Endothelial cell of umbilical vein (primary cell): Measurements from ENCODE around the gene TMEM52B. TPM values are rescaled to one million over a fixed set of nuclear protein-coding genes. Genes with fewer than 3 reads are reported as not detected.

Source experiments
- BruUV-seq: library from RNA; stranded (reverse); fragments of 400-500 nt; replicated peaks from 2 replicates; lab custom pipeline; 2021; lab: Mats Ljungman, UMichigan
- CTCF ChIA-PET: fragments of 300-600, 350-600 bp; sonication (Branson Sonifier 250); formaldehyde crosslinking; loops from one replicate; lab custom pipeline; 2021; ENCODE audit warnings: antibody characterized with exemption, inconsistent platforms; lab: Charles Lee
- POLR2A ChIA-PET: fragments of 300-600, 350-600 bp; sonication (Branson Sonifier 250); formaldehyde crosslinking; loops from one replicate; lab custom pipeline; 2021; ENCODE audit warnings: antibody characterized with exemption, inconsistent platforms; lab: Charles Lee
- DNase-seq: peaks from one replicate; pipeline ENCODE4 v3.0.0-alpha.2; 2011; ENCODE audit warnings: low read depth, low spot score
- FAIRE-seq: peaks from 2 replicates; lab custom pipeline; 2011; peaks lifted over from hg19 to GRCh38; lab: Jason Lieb, UNC
- H2AFZ ChIP-seq: 2 replicates; pipeline ENCODE4 v1.6.0; 2012; ENCODE audit warnings: low read depth, low read length, control low read depth, inconsistent platforms
- H3K27ac ChIP-seq: 2 replicates; pipeline ENCODE4 v1.5.1; 2011; ENCODE audit warnings: low read depth, mild to moderate bottlenecking, control low read depth, low read length, moderate library complexity; ENCODE audit not compliant: insufficient read depth
- H3K27me3 ChIP-seq, 2 experiments: 2 replicates each; pipeline versions ENCODE4 v1.6.0 to v1.6.1; 2011; ENCODE audit warnings: low read length in 2 of 2, mixed read lengths in 1 of 2; ENCODE audit not compliant: control insufficient read depth in 2 of 2, insufficient read depth in 2 of 2
- H3K36me3 ChIP-seq, 2 experiments: 2 replicates in 1 of 2; 3 replicates in 1 of 2; pipeline ENCODE4 v1.5.1; 2011; ENCODE audit warnings: low read length in 2 of 2, mild to moderate bottlenecking in 1 of 2, moderate library complexity in 1 of 2; ENCODE audit not compliant: control insufficient read depth in 2 of 2, insufficient read depth in 2 of 2; ENCODE audit errors: extremely low read depth in 1 of 2
- H3K4me1 ChIP-seq: 3 replicates; pipeline ENCODE4 v1.5.1; 2011; ENCODE audit warnings: mild to moderate bottlenecking, low read length; ENCODE audit not compliant: control insufficient read depth, insufficient read depth; ENCODE audit errors: extremely low read depth
- H3K4me2 ChIP-seq: 2 replicates; pipeline ENCODE4 v1.6.1; 2011; ENCODE audit warnings: low read length, control low read depth, mixed read lengths; ENCODE audit not compliant: insufficient read depth
- H3K4me3 ChIP-seq, 3 experiments: fragments of 200-600 bp in 1 of 3; sonication (generic), shearing (Covaris generic) in 1 of 3; replicated peaks in 1 of 3; 2 replicates each; pipeline ENCODE4 v1.5.1; 2011 to 2016; ENCODE audit warnings: control low read depth in 3 of 3, low read length in 3 of 3, mild to moderate bottlenecking in 2 of 3, inconsistent platforms in 1 of 3, low read depth in 1 of 3, moderate library complexity in 1 of 3; ENCODE audit not compliant: insufficient read depth in 1 of 3
- H3K79me2 ChIP-seq: 2 replicates; pipeline ENCODE4 v1.6.0; 2012; ENCODE audit warnings: low read length, inconsistent platforms; ENCODE audit not compliant: control insufficient read depth, insufficient read depth
- H3K9ac ChIP-seq: replicated peaks from 2 replicates; pipeline ENCODE3; 2011; ENCODE audit warnings: low read length, control low read depth; ENCODE audit not compliant: insufficient read depth; ENCODE audit errors: extremely low read depth
- H3K9me1 ChIP-seq: replicated peaks from 3 replicates; pipeline ENCODE4 v1.6.0; 2011; ENCODE audit warnings: mild to moderate bottlenecking, low read length; ENCODE audit not compliant: control insufficient read depth, insufficient read depth; ENCODE audit errors: extremely low read depth
- H3K9me3 ChIP-seq: replicated peaks from 2 replicates; pipeline ENCODE4 v1.5.1; 2012; ENCODE audit warnings: low read length, inconsistent platforms; ENCODE audit not compliant: control insufficient read depth, insufficient read depth
- H4K20me1 ChIP-seq: replicated peaks from 2 replicates; pipeline ENCODE3; 2011; ENCODE audit warnings: mild to moderate bottlenecking, low read length; ENCODE audit not compliant: control insufficient read depth, insufficient read depth; ENCODE audit errors: extremely low read depth
- CTCF ChIP-seq, 2 donors: IDR thresholded peaks; 1 replicate in 1 of 2; 2 replicates in 1 of 2; pipeline ENCODE4 v1.5.1; 2011; ENCODE audit warnings: low read length in 2 of 2, mild to moderate bottlenecking in 2 of 2, moderate library complexity in 2 of 2, control low read depth in 1 of 2, inconsistent platforms in 1 of 2, low read depth in 1 of 2; ENCODE audit not compliant: insufficient read depth in 1 of 2; ENCODE audit errors: extremely low read depth in 1 of 2
- EZH2 ChIP-seq: IDR thresholded peaks from 2 replicates; pipeline ENCODE4 v1.6.1; 2012; ENCODE audit warnings: borderline replicate concordance, low read depth, mild to moderate bottlenecking, moderate library complexity, low read length, inconsistent platforms; ENCODE audit not compliant: severe bottlenecking
- FOS ChIP-seq: IDR thresholded peaks from 2 replicates; pipeline ENCODE4 v1.6.1; 2011; ENCODE audit warnings: mild to moderate bottlenecking, low read length, moderate library complexity, borderline replicate concordance; ENCODE audit not compliant: insufficient read depth
- GATA2 ChIP-seq: IDR thresholded peaks from 2 replicates; pipeline ENCODE4 v1.7.0; 2011; ENCODE audit warnings: low read depth, mild to moderate bottlenecking, moderate library complexity, mixed read lengths, low read length; ENCODE audit not compliant: insufficient read length, insufficient read depth
- JUN ChIP-seq: IDR thresholded peaks from 2 replicates; pipeline ENCODE4 v1.6.1; 2011; ENCODE audit warnings: borderline replicate concordance, low read depth; ENCODE audit not compliant: insufficient read length, insufficient read depth
- MAX ChIP-seq: IDR thresholded peaks from 2 replicates; pipeline ENCODE4 v1.6.1; 2011; ENCODE audit not compliant: insufficient read depth, insufficient read length
- MYC ChIP-seq: IDR thresholded peaks from one replicate; pipeline ENCODE4 v1.6.1; 2011; ENCODE audit warnings: mild to moderate bottlenecking, low read depth, low read length
- POLR2A ChIP-seq: IDR thresholded peaks from 2 replicates; pipeline ENCODE4 v1.6.1; 2012; ENCODE audit warnings: low read depth, mild to moderate bottlenecking, control low read depth, low read length
- POLR2AphosphoS5 ChIP-seq: IDR thresholded peaks from 2 replicates; pipeline ENCODE4 v1.6.1; 2012; ENCODE audit warnings: low read depth, mild to moderate bottlenecking, control low read depth, low read length, moderate library complexity; ENCODE audit not compliant: insufficient read depth
- dilution Hi-C: fragments of 300-500 bp; cut with MboI; formaldehyde crosslinking; loops from one replicate; pipeline ENCODE4 v1.15.0; 2019; ENCODE audit warnings: low sequenced_read_pairs; ENCODE audit not compliant: extremely low pct_ligation_motif_present
- intact Hi-C: fragments of 100-400 bp; cut with micrococcal nuclease; formaldehyde crosslinking; loops from one replicate; pipeline ENCODE4 v1.10.0; 2022
- polyA plus RNA-seq, 4 experiments: library from polyadenylated mRNA; depleted of rRNA in 3 of 4; stranded (reverse) in 3 of 4; unstranded in 1 of 4; fragments of >200 nt; gene quantifications; 2 replicates each; pipeline versions ENCODE4 v1.2.1 to v1.2.3, GENCODE V29; 2011 to 2012; ENCODE audit warnings: missing spikeins in 1 of 4
- total RNA-seq: library from RNA; stranded (reverse); gene quantifications from 2 replicates; pipeline ENCODE4 v1.2.3, GENCODE V29; 2021

Gene TMEM52B
- total and polyA plus RNA-seq, 2 donors (not counting 3 experiments of a cell fraction or from before 2014, with no cell fraction given) = 0.24 TPM; not detected in 1

GRCh38 chr12:10132850-10133370 is 45.9 kb upstream of the TMEM52B start:
- Histone ChIP-seq H3K79me2 (no peaks in the 10 kb centered on the region), H3K27me3 (no peaks in the 10 kb centered on the region), H3K4me2 (no peak overlapping the region), H3K9me1 (no peaks in the 10 kb centered on the region), H3K9ac (no peak overlapping the region), H3K9me3 (no peaks in the 10 kb centered on the region), H3K4me1 (no peaks in the 10 kb centered on the region), H4K20me1 (no peaks in the 10 kb centered on the region), H3K27ac (no peak overlapping the region), H3K36me3 (no peaks in the 10 kb centered on the region), H2AFZ (no peak overlapping the region), H3K4me3 (no peak overlapping the region)
- no peak for FAIRE-seq
- TF ChIP-seq CTCF (IDR thresholded peaks at IDR 0.05; ENCODE audit: extremely low read depth in 1 of 2, insufficient read depth in 1 of 2, low read depth in 1 of 2, low read length in 2 of 2) = no peak
- TF ChIP-seq FOS = no peak
- dilution Hi-C loops (no loop called here), intact Hi-C loops (no loop called here)
- CTCF ChIA-PET = interaction anchor here (0.9 kb wide), 1 partner anchor 382 kb away, joined by 4 read pairs; no protein-coding TSS in a partner anchor
- DNase-seq = no peak
- no TSS peak for BruUV-seq
- POLR2A ChIA-PET = no interaction called here

- ChIA-PET CTCF (interaction anchor here (0.8 to 2.5 kb wide), 4 partner anchors 18 to 385 kb away, joined by 3 to 7 read pairs (median 5); partner anchors contain the start of gene CLEC12B), POLR2A (no interaction called here)
- H3K27me3 ChIP-seq = no peaks in the 10 kb centered on the region
- no peak overlapping the region for H3K4me2 ChIP-seq
- TF ChIP-seq FOS (no peak), JUN (no peak), EZH2 (no peak), GATA2 (no peak), MYC (no peak), POLR2AphosphoS5 (no peak), CTCF (IDR thresholded peaks at IDR 0.05; ENCODE audit: extremely low read depth in 1 of 2, insufficient read depth in 1 of 2, low read depth in 1 of 2, low read length in 2 of 2) (no peak), POLR2A (no peak), MAX (no peak)
- dilution Hi-C loops (no loop called here), intact Hi-C loops (no loop called here)
- H3K9me1 ChIP-seq = no peaks in the 10 kb centered on the region
- H3K9me3 ChIP-seq = no peaks in the 10 kb centered on the region
- no peak overlapping the region for H3K9ac ChIP-seq
- BruUV-seq = no TSS peak
- FAIRE-seq (no peak), DNase-seq (no peak)
- no peak overlapping the region for H2AFZ ChIP-seq
- no peaks in the 10 kb centered on the region for H3K36me3 ChIP-seq
- H3K4me3 ChIP-seq = no peak overlapping the region
- no peak overlapping the region for H3K27ac ChIP-seq
- no peaks in the 10 kb centered on the region for H4K20me1 ChIP-seq
- H3K4me1 ChIP-seq = no peaks in the 10 kb centered on the region
- H3K79me2 ChIP-seq = no peaks in the 10 kb centered on the region
Measured at GRCh38 chr12:10135126-10135525, 43.7 kb upstream of the TMEM52B start.
